Activated CD4-positive, CD25-positive, alpha-beta regulatory T cell (primary cell): Measurements from ENCODE around the gene SLC7A7.
A peak's percentile ranks its signal among the peaks of the same experiment; 100 is the strongest.
"Not testable (repeated sequence)": the region's sequence is repeated elsewhere in the genome, so short reads cannot be mapped to it uniquely, and the experiment has no call there.

Experiments
- DNase-seq, 4 experiments: peaks; one replicate each; lab custom pipeline; 2025; lab: John Stamatoyannopoulos, UW

Gene SLC7A7

GRCh38 chr14:22843123-22843925 is 28.1 kb upstream of the SLC7A7 start:
- no peak for DNase-seq

- no peak for DNase-seq
Observed at GRCh38 chr14:22842211-22843122, 27.2 kb upstream of the SLC7A7 start.

GRCh38 chr14:22841769-22842168 is 26.5 kb upstream of the SLC7A7 start:
- DNase-seq = no peak

- no peak for DNase-seq
Observed at GRCh38 chr14:22841311-22841710, 26.1 kb upstream of the SLC7A7 start.

GRCh38 chr14:22839159-22839779 is 24.0 kb upstream of the SLC7A7 start:
- DNase-seq = no peak

GRCh38 chr14:22838631-22839041 is 23.4 kb upstream of the SLC7A7 start:
- no peak for DNase-seq

GRCh38 chr14:22837750-22838538 is 22.7 kb upstream of the SLC7A7 start:
- no peak for DNase-seq

GRCh38 chr14:22837114-22837749 is 22.0 kb upstream of the SLC7A7 start:
- DNase-seq = no peak

- no peak for DNase-seq
Observed at GRCh38 chr14:22836301-22837113, 21.3 kb upstream of the SLC7A7 start, which contains the start of gene MMP14. MMP14 (plus strand) TSS chr14:22836585; CDS start chr14:22836818, 233 bp downstream.

GRCh38 chr14:22835505-22835904 is 20.3 kb upstream of the SLC7A7 start:
- no peak for DNase-seq

- DNase-seq = no peak
Observed at GRCh38 chr14:22830443-22831010, 15.3 kb upstream of the SLC7A7 start.

- peak; percentile 75 to 84 (median 80) for DNase-seq
Observed at GRCh38 chr14:22829661-22830442, 14.6 kb upstream of the SLC7A7 start, which contains the start of gene MRPL52. MRPL52 (plus strand) TSS chr14:22829887; CDS start chr14:22829913, 26 bp downstream.

GRCh38 chr14:22829076-22829660 is 13.9 kb upstream of the SLC7A7 start:
- not testable (repeated sequence) for DNase-seq

GRCh38 chr14:22824711-22825359 is 9.6 kb upstream of the SLC7A7 start:
- DNase-seq = no peak

GRCh38 chr14:22822571-22823098 is 7.4 kb upstream of the SLC7A7 start:
- DNase-seq = peak; percentile 24 to 50 (median 34)

GRCh38 chr14:22822016-22822570 is 6.9 kb upstream of the SLC7A7 start:
- DNase-seq = no peak
